ENCODE measurements around the gene ZFP36L2.

Gene ZFP36L2

DNA sequence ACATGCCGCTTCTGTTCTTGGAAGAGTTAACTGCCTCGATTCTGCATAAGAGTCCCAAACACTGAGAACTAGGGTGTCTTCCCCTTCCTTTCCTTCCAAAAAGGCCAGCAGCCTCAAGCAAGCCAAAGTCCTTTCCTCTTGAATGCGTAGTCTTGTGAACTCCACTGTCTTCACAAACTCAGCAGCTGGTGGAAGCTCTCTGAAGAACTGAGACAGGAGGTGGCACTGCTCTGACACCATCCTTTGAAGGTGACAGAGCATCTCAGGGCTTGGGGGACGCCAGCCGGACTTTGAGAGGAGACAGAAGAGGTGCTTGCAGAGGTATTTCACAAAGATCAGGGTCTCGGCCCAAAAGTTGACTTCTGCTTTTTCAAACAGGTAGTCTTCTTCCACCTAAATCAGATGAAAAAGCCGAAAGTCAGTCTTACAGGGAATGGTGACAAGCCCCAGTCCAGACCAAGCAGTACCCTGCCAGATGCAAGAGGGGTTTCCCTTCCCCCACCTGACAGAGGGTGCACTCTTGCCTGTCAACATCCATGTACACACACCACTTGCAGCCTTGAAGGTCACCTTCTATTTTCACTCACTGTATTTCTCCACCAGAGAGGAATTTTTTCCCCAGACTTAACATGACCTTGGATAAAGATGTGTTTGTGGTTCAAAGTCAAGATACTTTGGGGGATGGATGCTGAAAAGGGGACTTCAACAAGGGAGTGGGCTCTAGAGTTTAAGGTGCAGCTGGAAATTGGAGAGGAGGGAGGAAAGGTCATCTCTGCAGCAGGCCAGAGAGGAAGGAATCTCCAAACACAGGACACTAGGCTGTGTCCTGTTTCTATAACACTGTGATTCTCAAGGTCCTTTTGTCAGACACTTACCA is 4.8 kb upstream of the ZFP36L2 start:
- no peak for TF ChIP-seq GATA2 (IDR thresholded peaks at IDR 0.05; ENCODE audit: low read depth, low read length)
- no peak for TF ChIP-seq GATA3 (IDR thresholded peaks at IDR 0.05; ENCODE audit: low read depth, low read length)

- TF ChIP-seq GATA2 (IDR thresholded peaks at IDR 0.05; ENCODE audit: low read depth, low read length), result no peak
Observed at GRCh38 chr2:43230351-43230885, 4.0 kb upstream of the ZFP36L2 start.

DNA sequence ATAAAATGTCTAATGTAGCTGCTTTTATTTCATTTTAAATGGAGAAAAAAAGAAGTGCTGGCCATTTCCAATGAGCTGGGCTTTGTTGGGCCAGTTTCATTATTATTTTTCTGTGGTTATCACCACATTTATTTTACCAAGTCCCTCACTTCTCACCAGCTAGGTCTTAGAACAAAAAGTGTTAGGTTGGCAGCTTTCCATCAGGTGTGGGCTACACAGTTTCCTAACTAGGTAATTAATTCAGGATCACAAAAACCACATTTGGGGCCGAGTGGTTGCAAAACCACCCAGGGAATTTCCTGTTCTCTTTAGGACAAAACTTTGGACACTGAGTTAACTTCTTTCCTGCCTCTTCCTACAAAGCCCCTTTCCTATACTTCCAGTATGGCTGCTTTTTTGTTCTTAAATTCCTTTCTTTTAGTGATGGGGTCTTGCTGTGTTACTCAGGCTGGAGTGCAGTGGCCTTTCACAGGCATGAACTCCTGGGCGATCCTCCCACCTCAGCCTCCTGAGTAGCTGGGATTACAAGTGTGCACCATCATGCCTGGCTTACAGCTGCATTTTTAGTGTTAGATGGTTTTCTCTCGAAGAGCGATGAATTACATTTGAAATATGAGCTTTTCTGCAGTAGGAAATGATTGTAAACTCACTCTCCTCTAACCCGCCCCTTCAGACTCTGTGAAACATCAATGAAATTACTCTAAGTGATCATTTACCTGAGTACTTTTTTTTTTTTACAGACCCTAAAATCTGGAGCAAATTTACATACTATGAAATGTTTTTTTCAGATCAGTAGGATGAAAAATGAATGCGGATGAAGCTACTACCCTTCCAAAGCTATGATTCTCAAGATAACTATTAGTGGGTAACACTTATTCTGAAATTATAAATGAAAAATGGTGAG is 2.6 kb upstream of the ZFP36L2 start:
- TF ChIP-seq GATA2 (IDR thresholded peaks at IDR 0.05; ENCODE audit: low read depth, low read length), result no peak

DNA sequence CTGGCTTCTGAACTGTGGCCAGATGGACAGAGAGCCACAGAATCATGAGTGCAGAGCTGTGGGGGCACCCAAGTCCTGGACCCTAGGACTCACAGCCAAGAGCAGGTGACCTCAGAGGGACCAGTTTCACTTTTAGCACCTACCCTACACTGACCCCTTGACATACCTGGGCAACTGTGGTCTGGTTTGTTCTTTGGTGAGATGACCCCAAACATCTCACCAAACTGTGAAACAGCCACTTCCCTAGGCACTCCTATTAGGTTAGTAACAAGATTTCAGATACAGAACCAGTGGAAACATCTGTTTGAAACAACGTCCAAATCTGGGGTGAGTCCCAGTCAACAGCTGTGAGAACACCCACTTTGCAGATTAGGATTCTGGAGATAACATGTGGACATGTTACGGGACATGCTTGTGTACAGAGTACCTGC is 1.9 kb upstream of the ZFP36L2 start:
- no peak for TF ChIP-seq GATA3 (IDR thresholded peaks at IDR 0.05; ENCODE audit: low read depth, low read length)
- no peak for TF ChIP-seq GATA2 (IDR thresholded peaks at IDR 0.05; ENCODE audit: low read depth, low read length)

DNA sequence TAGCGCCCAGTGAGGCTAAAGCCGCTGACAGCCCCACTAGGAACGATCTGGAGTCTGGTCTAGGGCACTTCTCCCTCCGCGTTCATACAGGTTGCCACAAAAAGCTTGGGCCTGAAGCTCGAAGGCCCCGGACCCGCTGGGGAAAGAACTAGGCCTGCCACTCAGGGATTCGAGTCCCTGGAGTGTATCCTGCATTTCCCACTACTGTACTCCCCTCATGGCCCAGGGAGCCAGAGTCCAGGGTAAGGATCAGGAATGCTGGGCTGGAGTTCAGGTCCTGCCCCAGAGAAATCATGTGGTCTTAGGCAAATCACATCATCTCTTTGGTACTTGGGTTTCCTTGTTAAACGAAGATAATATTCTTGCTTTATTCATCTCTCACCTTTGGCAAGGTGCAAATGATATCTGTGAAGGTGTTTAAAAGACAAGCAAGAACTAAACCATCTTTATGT is 1.4 kb upstream of the ZFP36L2 start:
- TF ChIP-seq GATA2 (IDR thresholded peaks at IDR 0.05; ENCODE audit: low read depth, low read length) (no peak), GATA3 (IDR thresholded peaks at IDR 0.05; ENCODE audit: low read depth, low read length) (no peak)

GRCh38 chr2:43226955-43227829 is 786 bp upstream of the ZFP36L2 start:
- TF ChIP-seq GATA3 (IDR thresholded peaks at IDR 0.05; ENCODE audit: low read depth, low read length), result no peak
- TF ChIP-seq GATA2 (IDR thresholded peaks at IDR 0.05; ENCODE audit: low read depth, low read length), result peak; percentile 6; the same call in 1 of the 2 replicates

- no peak for TF ChIP-seq GATA3 (IDR thresholded peaks at IDR 0.05; ENCODE audit: low read depth, low read length)
- no peak for TF ChIP-seq GATA2 (IDR thresholded peaks at IDR 0.05; ENCODE audit: low read depth, low read length)
Observed at GRCh38 chr2:43225788-43226557, 433 bp downstream of the ZFP36L2 start.

- no peak for TF ChIP-seq GATA2 (IDR thresholded peaks at IDR 0.05; ENCODE audit: low read depth, low read length)
- TF ChIP-seq GATA3 (IDR thresholded peaks at IDR 0.05; ENCODE audit: low read depth, low read length), result no peak
Observed at GRCh38 chr2:43225093-43225787, 1.2 kb downstream of the ZFP36L2 start.

GRCh38 chr2:43224571-43225092 is 1.8 kb downstream of the ZFP36L2 start:
- TF ChIP-seq GATA2 (IDR thresholded peaks at IDR 0.05; ENCODE audit: low read depth, low read length) (no peak), GATA3 (IDR thresholded peaks at IDR 0.05; ENCODE audit: low read depth, low read length) (no peak)

GRCh38 chr2:43224131-43224570 is 2.3 kb downstream of the ZFP36L2 start:
- TF ChIP-seq GATA2 (IDR thresholded peaks at IDR 0.05; ENCODE audit: low read depth, low read length) (no peak), GATA3 (IDR thresholded peaks at IDR 0.05; ENCODE audit: low read depth, low read length) (no peak)

GRCh38 chr2:43223521-43224001 is 2.8 kb downstream of the ZFP36L2 start:
- TF ChIP-seq GATA2 (IDR thresholded peaks at IDR 0.05; ENCODE audit: low read depth, low read length) (no peak), GATA3 (IDR thresholded peaks at IDR 0.05; ENCODE audit: low read depth, low read length) (no peak)

Measured in SH-SY5Y (cell line).